Astrocyte (in vitro differentiated cells and primary cell): ENCODE results near the gene SCRN3. TPM values are rescaled to one million over a fixed set of nuclear protein-coding genes. Genes with fewer than 3 reads are reported as not detected.
"Not testable (repeated sequence)": the region's sequence is repeated elsewhere in the genome, so short reads cannot be mapped to it uniquely, and the experiment has no call there.

ENCODE experiments used
- DNase-seq: peaks from one replicate; pipeline ENCODE4 v3.0.0-alpha.2; 2010; ENCODE audit warnings: low read depth
- FAIRE-seq: peaks from 2 replicates; lab custom pipeline; 2011; peaks lifted over from hg19 to GRCh38; lab: Jason Lieb, UNC
- H2AFZ ChIP-seq: 2 replicates; pipeline ENCODE4 v1.6.0; 2012; ENCODE audit warnings: low read depth, low read length, inconsistent platforms
- H3K27ac ChIP-seq: 2 replicates; pipeline ENCODE4 v1.5.1; 2011; ENCODE audit warnings: low read depth, low read length, inconsistent platforms
- H3K27me3 ChIP-seq: 2 replicates; pipeline ENCODE4 v1.6.0; 2011; ENCODE audit warnings: low read length, inconsistent platforms; ENCODE audit not compliant: insufficient read depth
- H3K36me3 ChIP-seq: 2 replicates; pipeline ENCODE4 v1.5.1; 2011; ENCODE audit warnings: low read length, inconsistent platforms; ENCODE audit not compliant: insufficient read depth
- H3K4me1 ChIP-seq: 2 replicates; pipeline ENCODE4 v1.5.1; 2011; ENCODE audit warnings: low read length, inconsistent platforms; ENCODE audit not compliant: insufficient read depth
- H3K4me2 ChIP-seq: 2 replicates; pipeline ENCODE4 v1.6.0; 2012; ENCODE audit warnings: low read length, inconsistent platforms
- H3K4me3 ChIP-seq: 2 replicates; pipeline ENCODE4 v1.5.1; 2011; ENCODE audit warnings: low read depth, mild to moderate bottlenecking, low read length, inconsistent platforms; ENCODE audit not compliant: insufficient read depth
- H3K79me2 ChIP-seq: 2 replicates; pipeline ENCODE4 v1.6.0; 2012; ENCODE audit warnings: mild to moderate bottlenecking, low read length, inconsistent platforms; ENCODE audit not compliant: insufficient read depth
- H3K9ac ChIP-seq: 2 replicates; pipeline ENCODE4 v1.6.0; 2012; ENCODE audit warnings: mild to moderate bottlenecking, low read length, inconsistent platforms
- H3K9me3 ChIP-seq: 2 replicates; pipeline ENCODE4 v1.5.1; 2012; ENCODE audit warnings: low read depth, mild to moderate bottlenecking, low read length, inconsistent platforms; ENCODE audit not compliant: insufficient read depth
- H4K20me1 ChIP-seq: 2 replicates; pipeline ENCODE4 v1.6.0; 2012; ENCODE audit warnings: low read length, inconsistent platforms; ENCODE audit not compliant: insufficient read depth
- H3K27ac Mint-ChIP-seq: one replicate; pipeline ENCODE4 v1.8.0; 2021; ENCODE audit warnings: mild to moderate bottlenecking, mixed read lengths; ENCODE audit not compliant: unreplicated experiment
- H3K27me3 Mint-ChIP-seq: one replicate; pipeline ENCODE4 v1.8.0; 2021; ENCODE audit warnings: low read depth, mixed read lengths; ENCODE audit not compliant: unreplicated experiment
- H3K36me3 Mint-ChIP-seq: one replicate; pipeline ENCODE4 v1.8.0; 2021; ENCODE audit warnings: low read depth, mixed read lengths; ENCODE audit not compliant: unreplicated experiment
- H3K4me1 Mint-ChIP-seq: one replicate; pipeline ENCODE4 v1.8.0; 2021; ENCODE audit warnings: low read depth, mixed read lengths; ENCODE audit not compliant: unreplicated experiment
- H3K4me3 Mint-ChIP-seq: one replicate; pipeline ENCODE4 v1.8.0; 2021; ENCODE audit warnings: mild to moderate bottlenecking, moderate library complexity, mixed read lengths; ENCODE audit not compliant: unreplicated experiment
- H3K9me3 Mint-ChIP-seq: one replicate; pipeline ENCODE4 v1.8.0; 2021; ENCODE audit warnings: mild to moderate bottlenecking, mixed read lengths; ENCODE audit not compliant: unreplicated experiment
- EZH2 ChIP-seq: IDR thresholded peaks from 2 replicates; pipeline ENCODE4 v1.6.1; 2012; ENCODE audit warnings: mild to moderate bottlenecking, low read length, inconsistent platforms; ENCODE audit not compliant: insufficient read depth
- total RNA-seq: library from RNA; stranded (reverse); gene quantifications from 2 replicates; pipeline ENCODE4 v1.2.1, GENCODE V29; 2021
- TF ChIP-seq, protein P1 (sequence below): IDR thresholded peaks from 2 replicates; pipeline ENCODE4 v1.5.1; 2011; ENCODE audit warnings: low read depth, mild to moderate bottlenecking, inconsistent platforms, low read length, moderate library complexity; ENCODE audit not compliant: insufficient read depth

SCRN3 gene
- total RNA-seq, 1 donor from 2014 or later = 20.1 TPM

DNA sequence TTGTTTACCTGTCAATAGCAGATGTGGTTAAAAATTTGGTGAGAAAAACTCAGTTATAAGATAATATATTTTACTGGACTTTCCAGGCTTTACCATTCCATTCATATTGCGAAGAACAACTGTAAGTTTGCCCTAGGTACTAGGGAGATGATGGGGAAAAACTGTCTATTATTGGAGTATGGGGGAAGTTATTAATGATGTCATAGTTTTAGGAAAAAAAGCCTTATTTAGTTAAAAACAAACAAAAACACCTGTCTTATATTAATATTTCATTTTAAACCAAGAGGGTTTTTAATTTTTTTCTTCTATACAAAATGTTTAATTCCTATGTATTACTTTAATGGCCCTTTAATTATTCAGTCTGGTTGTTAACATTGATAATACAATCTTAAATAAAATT, 42.5 kb upstream of the SCRN3 start:
- DNase-seq (no peak), FAIRE-seq (no peak)
- Histone ChIP-seq H3K4me2 (no peak overlapping the region), H3K27ac (no peak overlapping the region), H4K20me1 (no peaks in the 10 kb centered on the region), H3K79me2 (no peaks in the 10 kb centered on the region), H3K9ac (no peak overlapping the region), H3K9me3 (no peaks in the 10 kb centered on the region), H3K4me1 (no peaks in the 10 kb centered on the region), H2AFZ (no peak overlapping the region), H3K4me3 (no peak overlapping the region), H3K27me3 (no peaks in the 10 kb centered on the region), H3K36me3 (peaks cover 6% of the 10 kb centered on the region)
- TF ChIP-seq, protein P1, sequence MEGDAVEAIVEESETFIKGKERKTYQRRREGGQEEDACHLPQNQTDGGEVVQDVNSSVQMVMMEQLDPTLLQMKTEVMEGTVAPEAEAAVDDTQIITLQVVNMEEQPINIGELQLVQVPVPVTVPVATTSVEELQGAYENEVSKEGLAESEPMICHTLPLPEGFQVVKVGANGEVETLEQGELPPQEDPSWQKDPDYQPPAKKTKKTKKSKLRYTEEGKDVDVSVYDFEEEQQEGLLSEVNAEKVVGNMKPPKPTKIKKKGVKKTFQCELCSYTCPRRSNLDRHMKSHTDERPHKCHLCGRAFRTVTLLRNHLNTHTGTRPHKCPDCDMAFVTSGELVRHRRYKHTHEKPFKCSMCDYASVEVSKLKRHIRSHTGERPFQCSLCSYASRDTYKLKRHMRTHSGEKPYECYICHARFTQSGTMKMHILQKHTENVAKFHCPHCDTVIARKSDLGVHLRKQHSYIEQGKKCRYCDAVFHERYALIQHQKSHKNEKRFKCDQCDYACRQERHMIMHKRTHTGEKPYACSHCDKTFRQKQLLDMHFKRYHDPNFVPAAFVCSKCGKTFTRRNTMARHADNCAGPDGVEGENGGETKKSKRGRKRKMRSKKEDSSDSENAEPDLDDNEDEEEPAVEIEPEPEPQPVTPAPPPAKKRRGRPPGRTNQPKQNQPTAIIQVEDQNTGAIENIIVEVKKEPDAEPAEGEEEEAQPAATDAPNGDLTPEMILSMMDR = no peak
- no peak for TF ChIP-seq EZH2
- Mint-ChIP-seq H3K36me3 (peaks cover 8% of the 10 kb centered on the region), H3K27ac (no peak overlapping the region), H3K27me3 (no peaks in the 10 kb centered on the region), H3K9me3 (no peaks in the 10 kb centered on the region), H3K4me1 (no peaks in the 10 kb centered on the region), H3K4me3 (no peak overlapping the region)

GRCh38 chr2:174356347-174356746, 39.2 kb upstream of the SCRN3 start:
- no peak overlapping the region for H3K27ac ChIP-seq
- H3K4me3 ChIP-seq = no peak overlapping the region
- H3K79me2 ChIP-seq = no peaks in the 10 kb centered on the region
- no peak overlapping the region for H3K27ac Mint-ChIP-seq
- TF ChIP-seq EZH2 = no peak
- TF ChIP-seq, protein P1 = no peak
- no peak overlapping the region for H3K9ac ChIP-seq
- no peaks in the 10 kb centered on the region for H3K27me3 Mint-ChIP-seq
- H4K20me1 ChIP-seq = no peaks in the 10 kb centered on the region
- no peak overlapping the region for H2AFZ ChIP-seq
- H3K4me3 Mint-ChIP-seq = no peak overlapping the region
- H3K4me1 ChIP-seq = no peaks in the 10 kb centered on the region
- no peaks in the 10 kb centered on the region for H3K36me3 Mint-ChIP-seq
- no peak overlapping the region for H3K4me2 ChIP-seq
- H3K27me3 ChIP-seq = no peaks in the 10 kb centered on the region
- DNase-seq (no peak), FAIRE-seq (no peak)
- H3K36me3 ChIP-seq = peaks cover 6% of the 10 kb centered on the region
- no peaks in the 10 kb centered on the region for H3K9me3 Mint-ChIP-seq
- H3K4me1 Mint-ChIP-seq = no peaks in the 10 kb centered on the region
- no peaks in the 10 kb centered on the region for H3K9me3 ChIP-seq

DNA sequence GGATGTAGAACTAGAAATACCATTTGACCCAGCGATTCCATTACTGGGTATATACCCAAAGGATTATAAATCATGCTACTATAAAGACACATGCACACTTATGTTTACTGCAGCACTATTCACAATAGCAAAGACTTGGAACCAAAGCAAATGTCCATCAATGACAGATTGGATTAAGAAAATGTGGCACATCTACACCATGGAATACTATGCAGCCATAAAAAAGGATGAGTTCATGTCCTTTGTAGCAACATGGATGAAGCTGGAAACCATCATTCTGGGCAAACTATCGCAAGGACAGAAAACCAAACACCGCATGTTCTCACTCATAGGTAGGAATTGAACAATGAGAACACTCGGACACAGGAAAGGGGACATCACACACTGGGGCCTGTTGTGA, 35.9 kb upstream of the SCRN3 start:
- not testable (repeated sequence) for H3K9me3 ChIP-seq, H3K4me3 ChIP-seq, H3K27me3 Mint-ChIP-seq, H3K4me1 ChIP-seq, H2AFZ ChIP-seq, H3K27ac ChIP-seq, H3K36me3 ChIP-seq, H3K4me2 ChIP-seq, H3K27me3 ChIP-seq, H3K79me2 ChIP-seq, H3K9me3 Mint-ChIP-seq, DNase-seq, H3K4me3 Mint-ChIP-seq, H3K4me1 Mint-ChIP-seq, H4K20me1 ChIP-seq, FAIRE-seq, H3K9ac ChIP-seq, H3K27ac Mint-ChIP-seq
- peaks cover 16% of the 10 kb centered on the region for H3K36me3 Mint-ChIP-seq
